Measurements from ENCODE around the gene MAP2. TPM values are rescaled to one million over a fixed set of nuclear protein-coding genes. Genes with fewer than 3 reads are reported as not detected.

The MAP2 gene
- total RNA-seq, 2 experiments from 2014 or later = 0.16 to 0.20 TPM

DNA sequence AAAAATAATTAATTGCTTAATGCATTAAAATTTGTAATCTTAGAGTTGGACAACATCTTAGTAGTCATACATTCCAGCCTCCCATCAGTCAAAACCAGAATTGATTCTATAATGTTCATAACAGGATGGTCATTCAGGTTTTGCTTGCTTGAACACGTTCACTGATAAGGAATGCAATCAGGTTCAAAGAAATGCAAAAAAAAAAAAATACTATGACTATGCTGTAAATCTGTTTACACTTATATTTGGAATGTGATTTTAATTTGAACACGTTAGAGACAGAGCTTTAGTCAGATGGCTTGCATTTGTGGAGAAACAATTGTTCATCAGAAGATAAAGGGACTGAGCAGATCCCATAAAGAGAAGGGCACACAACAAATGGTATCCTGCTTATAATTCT is 216.5 kb downstream of the MAP2 start:
- TF ChIP-seq, protein P1, sequence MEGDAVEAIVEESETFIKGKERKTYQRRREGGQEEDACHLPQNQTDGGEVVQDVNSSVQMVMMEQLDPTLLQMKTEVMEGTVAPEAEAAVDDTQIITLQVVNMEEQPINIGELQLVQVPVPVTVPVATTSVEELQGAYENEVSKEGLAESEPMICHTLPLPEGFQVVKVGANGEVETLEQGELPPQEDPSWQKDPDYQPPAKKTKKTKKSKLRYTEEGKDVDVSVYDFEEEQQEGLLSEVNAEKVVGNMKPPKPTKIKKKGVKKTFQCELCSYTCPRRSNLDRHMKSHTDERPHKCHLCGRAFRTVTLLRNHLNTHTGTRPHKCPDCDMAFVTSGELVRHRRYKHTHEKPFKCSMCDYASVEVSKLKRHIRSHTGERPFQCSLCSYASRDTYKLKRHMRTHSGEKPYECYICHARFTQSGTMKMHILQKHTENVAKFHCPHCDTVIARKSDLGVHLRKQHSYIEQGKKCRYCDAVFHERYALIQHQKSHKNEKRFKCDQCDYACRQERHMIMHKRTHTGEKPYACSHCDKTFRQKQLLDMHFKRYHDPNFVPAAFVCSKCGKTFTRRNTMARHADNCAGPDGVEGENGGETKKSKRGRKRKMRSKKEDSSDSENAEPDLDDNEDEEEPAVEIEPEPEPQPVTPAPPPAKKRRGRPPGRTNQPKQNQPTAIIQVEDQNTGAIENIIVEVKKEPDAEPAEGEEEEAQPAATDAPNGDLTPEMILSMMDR (IDR thresholded peaks at IDR 0.05) = no peak
- no peak overlapping the region for H3K27ac Mint-ChIP-seq
- no peak overlapping the region for H3K27ac ChIP-seq (ENCODE audit: low read depth in 1 of 2, low read length in 2 of 2)
- H3K27me3 ChIP-seq (ENCODE audit: control insufficient read depth in 1 of 2, insufficient read depth in 2 of 2, low read length in 2 of 2) = no peaks in the 10 kb centered on the region
- no peaks in the 10 kb centered on the region for H3K9me3 Mint-ChIP-seq
- H3K36me3 Mint-ChIP-seq (ENCODE audit: low read depth) = no peaks in the 10 kb centered on the region
- ChIA-PET POLR2A (no interaction called here), CTCF (no interaction called here)
- no peaks in the 10 kb centered on the region for H3K4me1 ChIP-seq (ENCODE audit: insufficient read depth, low read length)
- no peak overlapping the region for H3K4me3 ChIP-seq (ENCODE audit: low read length)
- DNase-seq (no peak), ATAC-seq (ENCODE audit: poor library complexity) (no peak)
- no peaks in the 10 kb centered on the region for H3K36me3 ChIP-seq (ENCODE audit: insufficient read depth, low read length)
- no peaks in the 10 kb centered on the region for H3K27me3 Mint-ChIP-seq
- no peaks in the 10 kb centered on the region for H3K4me1 Mint-ChIP-seq (ENCODE audit: low read depth)
- H3K4me3 Mint-ChIP-seq = no peak overlapping the region
- H3K9me3 ChIP-seq (ENCODE audit: control insufficient read depth in 1 of 2, insufficient read depth in 1 of 2, low read length in 2 of 2) = no peaks in the 10 kb centered on the region
- intact Hi-C loops (cut with DNase I, micrococcal nuclease) = no loop called here

DNA sequence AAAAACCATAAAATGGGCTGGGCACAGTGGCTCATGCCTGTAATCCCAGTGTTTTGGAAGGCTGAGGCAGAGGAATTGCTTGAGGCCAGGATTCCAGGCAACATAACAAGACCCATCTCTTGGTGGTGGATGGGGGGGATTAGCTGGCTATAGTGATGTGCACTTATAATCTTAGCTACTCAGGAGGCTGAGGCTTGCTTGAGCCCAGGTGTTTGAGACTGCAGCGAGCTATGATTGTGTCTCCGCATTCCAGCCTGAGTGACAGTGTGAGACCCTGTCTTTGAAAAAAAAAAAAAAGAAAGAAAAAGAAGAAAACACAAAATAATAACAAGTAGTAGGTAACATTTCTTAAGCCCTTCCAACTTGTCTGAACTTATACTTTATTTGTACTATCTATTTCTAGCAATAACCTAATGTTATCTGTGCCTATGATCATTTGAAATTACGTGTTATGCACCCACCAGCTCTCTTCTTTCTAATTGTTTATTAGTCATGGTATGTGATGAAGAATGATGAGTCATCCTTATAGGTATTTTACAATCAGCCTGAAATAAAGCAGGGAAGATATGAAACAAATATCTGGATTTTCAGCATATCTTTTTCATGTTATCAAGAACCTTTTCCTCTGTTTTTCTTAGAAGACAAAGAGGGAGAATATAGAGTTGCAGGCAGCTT is 218.4 kb downstream of the MAP2 start:
- Mint-ChIP-seq H3K27me3 (no peaks in the 10 kb centered on the region), H3K4me3 (no peak overlapping the region), H3K27ac (no peak overlapping the region), H3K9me3 (no peaks in the 10 kb centered on the region), H3K36me3 (ENCODE audit: low read depth) (no peaks in the 10 kb centered on the region), H3K4me1 (ENCODE audit: low read depth) (no peaks in the 10 kb centered on the region)
- DNase-seq (no peak), ATAC-seq (ENCODE audit: poor library complexity) (no peak)
- no peak overlapping the region for H3K4me3 ChIP-seq (ENCODE audit: low read length)
- ChIA-PET CTCF (interaction anchor here (0.7 kb wide), 1 partner anchor 244 kb away, joined by 3 read pairs; no protein-coding TSS in a partner anchor), POLR2A (no interaction called here)
- H3K36me3 ChIP-seq (ENCODE audit: insufficient read depth, low read length) = no peaks in the 10 kb centered on the region
- intact Hi-C loops (cut with DNase I, micrococcal nuclease) = no loop called here
- no peaks in the 10 kb centered on the region for H3K27me3 ChIP-seq (ENCODE audit: control insufficient read depth in 1 of 2, insufficient read depth in 2 of 2, low read length in 2 of 2)
- TF ChIP-seq, protein P1 (IDR thresholded peaks at IDR 0.05) = no peak
- H3K4me1 ChIP-seq (ENCODE audit: insufficient read depth, low read length) = no peaks in the 10 kb centered on the region
- H3K9me3 ChIP-seq (ENCODE audit: control insufficient read depth in 1 of 2, insufficient read depth in 1 of 2, low read length in 2 of 2) = no peaks in the 10 kb centered on the region
- no peak overlapping the region for H3K27ac ChIP-seq (ENCODE audit: low read depth in 1 of 2, low read length in 2 of 2)

DNA sequence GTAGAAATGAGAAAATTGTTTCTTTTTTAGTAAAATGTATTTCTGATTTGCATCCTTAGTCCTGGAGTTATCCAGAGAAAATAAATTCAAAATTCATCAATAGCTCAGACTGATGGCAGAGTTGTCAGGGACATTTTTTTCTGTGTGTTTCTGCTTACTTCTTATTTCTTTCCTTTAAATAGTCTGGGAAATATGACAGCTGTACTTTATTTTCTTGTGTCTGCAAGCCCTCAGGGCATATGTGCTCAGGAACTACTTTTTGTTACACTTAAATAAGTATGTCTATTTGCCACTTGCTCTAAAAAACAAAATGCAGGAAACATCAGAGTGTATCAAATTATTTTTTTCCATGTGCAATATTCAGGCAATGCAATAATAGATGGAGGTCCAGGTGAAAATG is 221.0 kb downstream of the MAP2 start:
- intact Hi-C loops (cut with DNase I, micrococcal nuclease) = no loop called here
- Mint-ChIP-seq H3K36me3 (ENCODE audit: low read depth) (no peaks in the 10 kb centered on the region), H3K9me3 (peaks cover 3% of the 10 kb centered on the region), H3K4me3 (no peak overlapping the region), H3K27me3 (no peaks in the 10 kb centered on the region), H3K4me1 (ENCODE audit: low read depth) (no peaks in the 10 kb centered on the region), H3K27ac (no peak overlapping the region)
- no peaks in the 10 kb centered on the region for H3K36me3 ChIP-seq (ENCODE audit: insufficient read depth, low read length)
- H3K27me3 ChIP-seq (ENCODE audit: control insufficient read depth in 1 of 2, insufficient read depth in 2 of 2, low read length in 2 of 2) = no peaks in the 10 kb centered on the region
- no peaks in the 10 kb centered on the region for H3K9me3 ChIP-seq (ENCODE audit: control insufficient read depth in 1 of 2, insufficient read depth in 1 of 2, low read length in 2 of 2)
- no peak overlapping the region for H3K27ac ChIP-seq (ENCODE audit: low read depth in 1 of 2, low read length in 2 of 2)
- no peak overlapping the region for H3K4me3 ChIP-seq (ENCODE audit: low read length)
- ATAC-seq (ENCODE audit: poor library complexity) (no peak), DNase-seq (no peak)
- POLR2A ChIA-PET = no interaction called here
- TF ChIP-seq, protein P1 (IDR thresholded peaks at IDR 0.05) = no peak
- no peaks in the 10 kb centered on the region for H3K4me1 ChIP-seq (ENCODE audit: insufficient read depth, low read length)
- CTCF ChIA-PET = interaction anchor here (0.7 kb wide), 1 partner anchor 1919 kb away, joined by 3 read pairs; no protein-coding TSS in a partner anchor

All from CD4-positive, alpha-beta T cell (primary cell).